Measurements from ENCODE around the gene DVL2.
A peak's percentile ranks its signal among the peaks of the same experiment; 100 is the strongest.

Gene DVL2

DNA sequence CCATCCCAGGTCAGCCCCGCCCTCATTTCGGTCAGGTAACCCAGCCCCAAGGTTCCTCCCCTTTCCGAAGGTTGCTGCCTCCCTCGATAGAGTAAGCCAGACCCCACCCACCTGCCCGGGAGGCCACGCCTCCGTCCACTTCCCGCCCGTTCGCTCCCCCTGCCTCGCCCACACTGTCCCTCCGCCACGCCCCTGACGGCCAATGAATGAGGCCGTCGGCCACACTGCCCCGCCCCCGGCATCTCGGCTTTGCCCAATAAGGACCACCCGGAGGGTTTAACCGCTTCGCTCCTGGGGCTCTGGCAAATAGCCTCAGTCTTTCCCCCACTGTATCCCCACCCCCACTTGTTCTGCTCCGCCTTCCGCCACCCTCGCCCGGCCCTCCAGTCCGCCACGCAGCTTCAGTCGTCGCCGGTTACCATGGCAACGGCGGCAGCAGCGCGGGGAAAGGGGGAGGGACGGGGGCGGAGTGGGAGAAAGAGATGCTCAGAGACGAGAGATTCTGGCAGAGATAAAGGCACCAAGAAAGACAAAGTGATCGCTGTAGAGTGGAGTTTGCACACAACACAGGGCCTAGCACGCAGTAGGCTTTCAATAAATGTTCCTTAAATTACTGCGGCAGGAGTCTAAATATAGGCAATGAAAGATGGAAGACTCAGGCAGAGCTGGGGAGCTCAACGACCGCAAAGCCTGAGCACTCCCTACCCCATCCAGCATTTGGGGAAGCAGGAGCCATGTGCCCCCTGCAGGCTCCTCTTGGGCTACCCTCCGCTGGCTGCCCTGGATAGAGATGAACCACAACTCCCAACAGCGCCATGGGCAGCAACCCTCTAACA is 19.8 kb downstream of the DVL2 start (continued):
- TF ChIP-seq ZNF366 (tag by site-specific recombination; conservative IDR thresholded peaks at IDR 0.05) (peak; percentile 95), ZNF19 (tag by site-specific recombination; IDR thresholded peaks at IDR 0.05; ENCODE audit: low read depth) (no peak), SP3 (tag by site-specific recombination; IDR thresholded peaks at IDR 0.05) (peak; percentile 99), ZNF133 (tag by site-specific recombination; IDR thresholded peaks at IDR 0.05) (no peak), ZNF274 (IDR thresholded peaks at IDR 0.05; ENCODE audit: low read length) (no peak), ZNF274 (tag by site-specific recombination; IDR thresholded peaks at IDR 0.05; ENCODE audit: borderline replicate concordance) (no peak), ZNF155 (tag by site-specific recombination; IDR thresholded peaks at IDR 0.05) (no peak), ZNF837 (tag by site-specific recombination; IDR thresholded peaks at IDR 0.05) (no peak), ZNF394 (tag by site-specific recombination; IDR thresholded peaks at IDR 0.05; ENCODE audit: borderline replicate concordance) (0 out of 2 replicates have a peak, but pooled peaks have one; percentile 13), PBX3 (CRISPR knock-in tag; IDR thresholded peaks at IDR 0.05) (no peak), ZNF311 (tag by site-specific recombination; IDR thresholded peaks at IDR 0.05; ENCODE audit: borderline replicate concordance) (no peak), SETDB1 (IDR thresholded peaks at IDR 0.05; ENCODE audit: insufficient read length, low read length) (no peak), ZNF629 (tag by site-specific recombination; IDR thresholded peaks at IDR 0.05) (peak; percentile 68; the same call in 1 of the 2 replicates), ZNF677 (tag by site-specific recombination; IDR thresholded peaks at IDR 0.05) (no peak), MEIS1 (CRISPR knock-in tag; IDR thresholded peaks at IDR 0.05; ENCODE audit: borderline replicate concordance) (no peak), KLF10 (tag by site-specific recombination; IDR thresholded peaks at IDR 0.05) (peak; percentile 82), ZNF26 (tag by site-specific recombination; IDR thresholded peaks at IDR 0.05) (no peak), ZNF239 (tag by site-specific recombination; IDR thresholded peaks at IDR 0.05) (no peak), ZNF112 (tag by site-specific recombination; IDR thresholded peaks at IDR 0.05) (no peak), KLF9 (tag by site-specific recombination; IDR thresholded peaks at IDR 0.05; ENCODE audit: low read depth) (peak; percentile 98), ZNF624 (tag by site-specific recombination; IDR thresholded peaks at IDR 0.05) (no peak), SP2 (tag by site-specific recombination; IDR thresholded peaks at IDR 0.05) (peak; percentile 100), ZNF16 (tag by site-specific recombination; IDR thresholded peaks at IDR 0.05; ENCODE audit: low read depth) (no peak), ZBTB48 (tag by site-specific recombination; IDR thresholded peaks at IDR 0.05) (no peak), BCL11B (tag by site-specific recombination; IDR thresholded peaks at IDR 0.05; ENCODE audit: low read depth) (no peak), KLF16 (tag by site-specific recombination; IDR thresholded peaks at IDR 0.05) (peak; percentile 78), ZNF621 (tag by site-specific recombination; IDR thresholded peaks at IDR 0.05) (no peak), ZNF426 (tag by site-specific recombination; IDR thresholded peaks at IDR 0.05) (no peak), RBAK (tag by site-specific recombination; IDR thresholded peaks at IDR 0.05) (no peak), ZNF221 (tag by site-specific recombination; IDR thresholded peaks at IDR 0.05; ENCODE audit: borderline replicate concordance) (no peak), ZNF645 (tag by site-specific recombination; IDR thresholded peaks at IDR 0.05) (no peak)
- TF ChIP-seq, protein P1, sequence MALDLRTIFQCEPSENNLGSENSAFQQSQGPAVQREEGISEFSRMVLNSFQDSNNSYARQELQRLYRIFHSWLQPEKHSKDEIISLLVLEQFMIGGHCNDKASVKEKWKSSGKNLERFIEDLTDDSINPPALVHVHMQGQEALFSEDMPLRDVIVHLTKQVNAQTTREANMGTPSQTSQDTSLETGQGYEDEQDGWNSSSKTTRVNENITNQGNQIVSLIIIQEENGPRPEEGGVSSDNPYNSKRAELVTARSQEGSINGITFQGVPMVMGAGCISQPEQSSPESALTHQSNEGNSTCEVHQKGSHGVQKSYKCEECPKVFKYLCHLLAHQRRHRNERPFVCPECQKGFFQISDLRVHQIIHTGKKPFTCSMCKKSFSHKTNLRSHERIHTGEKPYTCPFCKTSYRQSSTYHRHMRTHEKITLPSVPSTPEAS (tag by site-specific recombination; IDR thresholded peaks at IDR 0.05), result no peak
- TF ChIP-seq, protein P2, sequence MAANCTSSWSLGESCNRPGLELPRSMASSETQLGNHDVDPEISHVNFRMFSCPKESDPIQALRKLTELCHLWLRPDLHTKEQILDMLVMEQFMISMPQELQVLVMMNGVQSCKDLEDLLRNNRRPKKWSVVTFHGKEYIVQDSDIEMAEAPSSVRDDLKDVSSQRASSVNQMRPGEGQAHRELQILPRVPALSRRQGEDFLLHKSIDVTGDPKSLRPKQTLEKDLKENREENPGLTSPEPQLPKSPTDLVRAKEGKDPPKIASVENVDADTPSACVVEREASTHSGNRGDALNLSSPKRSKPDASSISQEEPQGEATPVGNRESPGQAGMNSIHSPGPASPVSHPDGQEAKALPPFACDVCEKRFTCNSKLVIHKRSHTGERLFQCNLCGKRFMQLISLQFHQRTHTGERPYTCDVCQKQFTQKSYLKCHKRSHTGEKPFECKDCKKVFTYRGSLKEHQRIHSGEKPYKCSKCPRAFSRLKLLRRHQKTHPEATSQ (tag by site-specific recombination; IDR thresholded peaks at IDR 0.05), result no peak
- TF ChIP-seq, protein P3, sequence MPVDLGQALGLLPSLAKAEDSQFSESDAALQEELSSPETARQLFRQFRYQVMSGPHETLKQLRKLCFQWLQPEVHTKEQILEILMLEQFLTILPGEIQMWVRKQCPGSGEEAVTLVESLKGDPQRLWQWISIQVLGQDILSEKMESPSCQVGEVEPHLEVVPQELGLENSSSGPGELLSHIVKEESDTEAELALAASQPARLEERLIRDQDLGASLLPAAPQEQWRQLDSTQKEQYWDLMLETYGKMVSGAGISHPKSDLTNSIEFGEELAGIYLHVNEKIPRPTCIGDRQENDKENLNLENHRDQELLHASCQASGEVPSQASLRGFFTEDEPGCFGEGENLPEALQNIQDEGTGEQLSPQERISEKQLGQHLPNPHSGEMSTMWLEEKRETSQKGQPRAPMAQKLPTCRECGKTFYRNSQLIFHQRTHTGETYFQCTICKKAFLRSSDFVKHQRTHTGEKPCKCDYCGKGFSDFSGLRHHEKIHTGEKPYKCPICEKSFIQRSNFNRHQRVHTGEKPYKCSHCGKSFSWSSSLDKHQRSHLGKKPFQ (tag by site-specific recombination; IDR thresholded peaks at IDR 0.05), result no peak

Data from HEK293 (cell line).